ENCODE measurements around the gene TCF3. TPM values are rescaled to one million over a fixed set of nuclear protein-coding genes. Genes with fewer than 3 reads are reported as not detected.

The TCF3 gene
- total RNA-seq, 2 donors from 2014 or later, result 91.5 to 332 TPM

DNA sequence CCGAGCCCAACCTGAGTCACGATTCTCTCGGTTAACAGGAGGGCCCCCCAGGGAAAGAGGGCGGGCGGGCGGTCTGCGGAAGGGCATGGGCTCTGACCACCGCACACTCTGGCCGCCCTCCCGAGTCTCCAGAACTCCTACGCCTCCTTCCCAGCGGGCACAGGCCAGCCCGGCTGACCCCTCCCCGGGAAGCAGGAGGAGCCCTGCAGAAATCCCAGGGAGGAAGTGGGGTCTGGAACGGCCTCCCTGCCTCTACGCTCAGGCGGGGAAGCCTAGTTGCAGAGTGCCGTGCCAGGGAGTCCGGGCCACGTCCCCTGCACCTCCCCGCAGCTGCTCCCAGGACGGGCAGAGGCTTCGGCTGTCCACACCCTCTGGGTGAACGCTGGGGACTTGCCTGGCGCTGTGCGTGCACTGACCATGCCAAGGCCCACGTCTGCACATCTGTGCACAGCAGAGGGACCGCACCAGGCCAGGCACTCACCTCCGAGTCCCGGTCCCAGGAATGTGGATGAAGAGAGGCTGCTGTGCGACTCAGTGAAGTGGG lies 20.8 kb downstream of the TCF3 start:
- TF ChIP-seq POLR2AphosphoS5 (IDR thresholded peaks at IDR 0.05), result no peak
- no peak overlapping the region for H3K27ac ChIP-seq
- no peaks in the 10 kb centered on the region for H3K4me1 ChIP-seq (replicated peaks)
- 85% methylated on average over 16 of the region's 31 CpGs for WGBS
- intact Hi-C loops (cut with DNase I), result no loop called here
- H3K9me3 ChIP-seq, result no peaks in the 10 kb centered on the region
- H3K36me3 ChIP-seq, result no peaks in the 10 kb centered on the region
- DNase-seq (ENCODE audit: low spot score), result no peak
- H3K27me3 ChIP-seq (replicated peaks; ENCODE audit: insufficient read depth), result no peaks in the 10 kb centered on the region
- no peak overlapping the region for H3K4me3 ChIP-seq

DNA sequence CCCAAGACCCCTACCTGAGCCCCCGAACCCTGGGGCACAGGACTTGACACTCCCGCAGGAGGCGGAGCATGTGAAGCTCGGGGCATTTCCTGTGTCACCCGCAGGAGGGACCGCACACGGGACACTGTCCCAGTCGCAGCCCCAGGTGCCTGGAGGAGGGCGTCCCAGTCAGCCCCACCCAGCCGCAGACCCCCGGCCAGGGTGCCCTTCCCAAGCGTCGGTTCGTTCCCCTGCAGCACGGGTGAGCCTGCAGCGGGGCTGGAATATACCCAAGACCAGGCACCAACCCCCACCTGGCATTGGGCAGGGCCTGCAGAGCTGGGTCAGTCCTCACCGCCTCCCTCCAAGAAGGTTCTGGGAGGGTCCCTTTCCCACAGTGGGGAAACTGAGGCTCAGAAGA lies 21.6 kb downstream of the TCF3 start:
- no peak for DNase-seq (ENCODE audit: low spot score)
- intact Hi-C loops (cut with DNase I), result no loop called here
- TF ChIP-seq, protein P1, sequence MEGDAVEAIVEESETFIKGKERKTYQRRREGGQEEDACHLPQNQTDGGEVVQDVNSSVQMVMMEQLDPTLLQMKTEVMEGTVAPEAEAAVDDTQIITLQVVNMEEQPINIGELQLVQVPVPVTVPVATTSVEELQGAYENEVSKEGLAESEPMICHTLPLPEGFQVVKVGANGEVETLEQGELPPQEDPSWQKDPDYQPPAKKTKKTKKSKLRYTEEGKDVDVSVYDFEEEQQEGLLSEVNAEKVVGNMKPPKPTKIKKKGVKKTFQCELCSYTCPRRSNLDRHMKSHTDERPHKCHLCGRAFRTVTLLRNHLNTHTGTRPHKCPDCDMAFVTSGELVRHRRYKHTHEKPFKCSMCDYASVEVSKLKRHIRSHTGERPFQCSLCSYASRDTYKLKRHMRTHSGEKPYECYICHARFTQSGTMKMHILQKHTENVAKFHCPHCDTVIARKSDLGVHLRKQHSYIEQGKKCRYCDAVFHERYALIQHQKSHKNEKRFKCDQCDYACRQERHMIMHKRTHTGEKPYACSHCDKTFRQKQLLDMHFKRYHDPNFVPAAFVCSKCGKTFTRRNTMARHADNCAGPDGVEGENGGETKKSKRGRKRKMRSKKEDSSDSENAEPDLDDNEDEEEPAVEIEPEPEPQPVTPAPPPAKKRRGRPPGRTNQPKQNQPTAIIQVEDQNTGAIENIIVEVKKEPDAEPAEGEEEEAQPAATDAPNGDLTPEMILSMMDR (IDR thresholded peaks at IDR 0.05), result no peak
- no peak for TF ChIP-seq POLR2AphosphoS5 (IDR thresholded peaks at IDR 0.05)
- no peak for TF ChIP-seq POLR2A (IDR thresholded peaks at IDR 0.05)
- Histone ChIP-seq H3K27ac (no peak overlapping the region), H3K4me3 (no peak overlapping the region), H3K36me3 (no peaks in the 10 kb centered on the region), H3K27me3 (replicated peaks; ENCODE audit: insufficient read depth) (no peaks in the 10 kb centered on the region), H3K9me3 (no peaks in the 10 kb centered on the region), H3K4me1 (replicated peaks) (no peaks in the 10 kb centered on the region)
- WGBS, result 87% methylated on average over 13 of the region's 17 CpGs

DNA sequence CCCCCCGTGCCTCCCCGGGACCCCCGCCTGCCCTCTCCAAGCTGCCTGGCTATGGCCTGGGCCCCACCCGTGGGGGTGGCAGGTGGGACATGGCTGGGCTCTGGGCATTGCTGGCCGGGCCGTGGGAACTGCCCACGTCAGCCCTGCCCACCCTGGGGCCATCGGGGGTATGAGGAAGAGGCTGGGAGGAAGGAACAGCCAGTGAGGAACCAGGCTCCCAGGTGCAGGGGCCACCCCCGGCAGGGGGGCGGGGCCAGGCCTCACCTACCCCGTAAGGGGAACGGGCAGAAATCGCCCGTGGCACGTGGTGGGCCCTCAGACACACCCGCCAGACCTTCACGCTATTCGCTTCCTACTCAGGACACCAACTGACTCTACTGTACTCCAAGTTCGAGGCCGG lies 22.4 kb downstream of the TCF3 start:
- DNase-seq (ENCODE audit: low spot score), result no peak
- intact Hi-C loops (cut with DNase I), result no loop called here
- 92% methylated on average over 20 of the region's 20 CpGs for WGBS

DNA sequence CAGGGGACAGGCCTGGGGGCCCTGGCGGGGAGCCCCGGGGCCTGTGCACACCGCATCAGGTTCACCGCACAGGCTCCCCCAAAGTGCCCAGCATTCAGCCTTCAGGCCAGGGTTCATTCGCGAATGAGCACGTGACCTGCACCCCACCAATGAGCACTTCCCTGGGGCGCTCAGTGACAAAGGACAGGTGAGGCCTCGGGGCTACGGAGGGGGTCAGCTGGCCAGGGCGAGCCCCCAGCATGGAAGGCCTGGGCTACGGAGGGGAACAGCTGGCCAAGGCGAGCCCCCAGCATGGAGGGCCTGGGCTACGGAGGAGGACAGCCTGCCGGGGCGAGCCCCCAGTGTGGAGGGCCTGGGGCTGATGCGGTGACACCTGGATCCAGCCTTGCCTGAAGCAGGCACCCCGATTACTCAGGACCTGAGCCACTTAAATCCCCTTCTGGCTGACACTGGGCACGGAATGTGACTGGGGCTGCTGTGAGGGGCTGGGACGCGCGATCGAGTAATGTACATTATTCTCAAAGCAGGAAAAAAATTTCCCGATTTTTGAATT lies 23.1 kb downstream of the TCF3 start:
- intact Hi-C loops (cut with DNase I), result no loop called here
- Histone ChIP-seq H3K27me3 (replicated peaks; ENCODE audit: insufficient read depth) (no peaks in the 10 kb centered on the region), H3K4me3 (no peak overlapping the region), H3K4me1 (replicated peaks) (no peaks in the 10 kb centered on the region), H3K9me3 (no peaks in the 10 kb centered on the region), H3K36me3 (no peaks in the 10 kb centered on the region), H3K27ac (no peak overlapping the region)
- DNase-seq (ENCODE audit: low spot score), result no peak
- TF ChIP-seq POLR2AphosphoS5 (IDR thresholded peaks at IDR 0.05) (no peak), POLR2A (IDR thresholded peaks at IDR 0.05) (no peak)
- TF ChIP-seq, protein P1 (IDR thresholded peaks at IDR 0.05), result no peak
- 92% methylated on average over 24 of the region's 24 CpGs for WGBS

More for the DNA sequence above, 22.4 kb downstream of the TCF3 start:
- H3K9me3 ChIP-seq, result no peaks in the 10 kb centered on the region
- TF ChIP-seq, protein P1 (IDR thresholded peaks at IDR 0.05), result no peak
- TF ChIP-seq POLR2AphosphoS5 (IDR thresholded peaks at IDR 0.05), result no peak
- TF ChIP-seq POLR2A (IDR thresholded peaks at IDR 0.05), result no peak
- H3K36me3 ChIP-seq, result no peaks in the 10 kb centered on the region
- H3K27ac ChIP-seq, result no peak overlapping the region
- no peak overlapping the region for H3K4me3 ChIP-seq
- H3K27me3 ChIP-seq (replicated peaks; ENCODE audit: insufficient read depth), result no peaks in the 10 kb centered on the region
- H3K4me1 ChIP-seq (replicated peaks), result no peaks in the 10 kb centered on the region

DNA sequence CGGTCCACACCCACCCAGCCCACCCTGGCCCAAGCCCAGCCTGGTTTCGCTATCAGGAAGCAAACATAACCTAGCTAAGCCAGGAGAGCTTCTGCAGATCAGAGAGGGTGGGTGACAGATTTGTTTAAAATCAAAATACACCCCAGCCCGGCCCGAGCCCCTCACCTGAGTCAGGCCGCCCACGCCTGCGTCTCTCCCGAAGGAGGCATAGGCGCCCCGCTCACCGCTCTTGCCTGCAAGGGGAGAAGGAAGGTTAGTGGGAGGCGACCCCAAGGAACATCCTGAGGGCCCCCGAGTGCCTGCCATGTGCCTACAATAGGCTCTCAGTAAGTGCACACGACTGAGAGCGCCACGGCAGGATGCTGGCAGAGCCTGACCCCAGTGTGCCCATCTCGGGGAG lies 25.2 kb downstream of the TCF3 start:
- no peaks in the 10 kb centered on the region for H3K27me3 ChIP-seq (replicated peaks; ENCODE audit: insufficient read depth)
- no peak for TF ChIP-seq POLR2AphosphoS5 (IDR thresholded peaks at IDR 0.05)
- TF ChIP-seq, protein P1 (IDR thresholded peaks at IDR 0.05), result no peak
- TF ChIP-seq POLR2A (IDR thresholded peaks at IDR 0.05), result no peak
- 94% methylated on average over 17 of the region's 17 CpGs for WGBS
- DNase-seq (ENCODE audit: low spot score), result no peak
- no peaks in the 10 kb centered on the region for H3K36me3 ChIP-seq
- H3K4me3 ChIP-seq, result no peak overlapping the region
- intact Hi-C loops (cut with DNase I), result no loop called here
- no peaks in the 10 kb centered on the region for H3K4me1 ChIP-seq (replicated peaks)
- H3K27ac ChIP-seq, result no peak overlapping the region
- no peaks in the 10 kb centered on the region for H3K9me3 ChIP-seq
